Fibroblast of lung (primary cell): ENCODE results near the gene HNRNPL. TPM values are rescaled to one million over a fixed set of nuclear protein-coding genes. Genes with fewer than 3 reads are reported as not detected.

Experiments
- DNase-seq, 2 donors: peaks; one replicate each; pipeline versions ENCODE4 v3.0.0 to v3.0.0-alpha.2; 2010; ENCODE audit warnings: low read depth in 2 of 2
- H2AFZ ChIP-seq: 2 replicates; pipeline ENCODE4 v1.5.1; 2012; ENCODE audit warnings: low read length, control low read depth, inconsistent platforms
- H3K27ac ChIP-seq: 2 replicates; pipeline ENCODE4 v1.5.1; 2011; ENCODE audit warnings: low read length, control low read depth; ENCODE audit not compliant: insufficient read depth
- H3K27me3 ChIP-seq: 2 replicates; pipeline ENCODE4 v1.5.1; 2011; ENCODE audit warnings: mild to moderate bottlenecking, low read length; ENCODE audit not compliant: control insufficient read depth, insufficient read depth
- H3K36me3 ChIP-seq: 2 replicates; pipeline ENCODE4 v1.5.1; 2011; ENCODE audit warnings: low read length; ENCODE audit not compliant: control insufficient read depth, insufficient read depth
- H3K4me1 ChIP-seq: 2 replicates; pipeline ENCODE4 v1.5.1; 2011; ENCODE audit warnings: low read length; ENCODE audit not compliant: control insufficient read depth, insufficient read depth; ENCODE audit errors: extremely low read depth
- H3K4me2 ChIP-seq: 2 replicates; pipeline ENCODE4 v1.5.1; 2011; ENCODE audit warnings: low read length, control low read depth; ENCODE audit not compliant: insufficient read depth; ENCODE audit errors: extremely low read depth
- H3K4me3 ChIP-seq, 4 experiments: fragments of 200-600 bp in 1 of 4; sonication (generic) in 1 of 4; replicated peaks in 1 of 4; 2 replicates each; pipeline ENCODE4 v1.5.1; 2011 to 2016; ENCODE audit warnings: low read length in 4 of 4, low read depth in 3 of 4, mild to moderate bottlenecking in 3 of 4, control low read depth in 2 of 4, inconsistent platforms in 1 of 4, mixed read lengths in 1 of 4; ENCODE audit not compliant: insufficient read depth in 1 of 4; ENCODE audit errors: control extremely low read depth in 1 of 4
- H3K79me2 ChIP-seq: 2 replicates; pipeline ENCODE4 v1.5.1; 2012; ENCODE audit warnings: mild to moderate bottlenecking, low read length, inconsistent platforms; ENCODE audit not compliant: control insufficient read depth, insufficient read depth
- H3K9ac ChIP-seq: 2 replicates; pipeline ENCODE4 v1.5.1; 2011; ENCODE audit warnings: mild to moderate bottlenecking, low read length, control low read depth; ENCODE audit not compliant: insufficient read depth
- H3K9me3 ChIP-seq: 2 replicates; pipeline ENCODE4 v1.5.1; 2012; ENCODE audit warnings: low read depth, low read length; ENCODE audit not compliant: control insufficient read depth, insufficient read depth
- H4K20me1 ChIP-seq: 2 replicates; pipeline ENCODE4 v1.5.1; 2011; ENCODE audit warnings: low read length; ENCODE audit not compliant: control insufficient read depth, insufficient read depth; ENCODE audit errors: extremely low read depth
- CTCF ChIP-seq, 2 donors: IDR thresholded peaks in 1 of 2; conservative IDR thresholded peaks in 1 of 2; 1 replicate in 1 of 2; 2 replicates in 1 of 2; pipeline ENCODE4 v1.5.1; 2011 to 2012; ENCODE audit warnings: low read length in 2 of 2, control low read depth in 1 of 2, inconsistent platforms in 1 of 2, low read depth in 1 of 2, mild to moderate bottlenecking in 1 of 2
- EZH2 ChIP-seq: IDR thresholded peaks from 2 replicates; pipeline ENCODE4 v1.5.1; 2012; ENCODE audit warnings: low read length, control low read depth, mild to moderate bottlenecking; ENCODE audit errors: missing control alignments
- polyA plus RNA-seq, 2 donors: library from polyadenylated mRNA; depleted of rRNA in 1 of 2; stranded (reverse) in 1 of 2; unstranded in 1 of 2; fragments of >200 nt; gene quantifications; 2 replicates each; pipeline ENCODE4 v1.2.1, GENCODE V29; 2011 to 2012; ENCODE audit warnings: missing spikeins in 1 of 2
- total RNA-seq: library from RNA; depleted of rRNA; stranded (reverse); fragments of >200 nt; gene quantifications from 2 replicates; pipeline ENCODE4 v1.2.1, GENCODE V29; 2014

The HNRNPL gene
- total and polyA plus RNA-seq, 2 donors (not counting 1 experiment from before 2014, with no cell fraction given) = 184 to 189 TPM

- H3K9me3 ChIP-seq = no peaks in the 10 kb centered on the region
- TF ChIP-seq EZH2 (no peak), CTCF (conservative IDR thresholded peaks at IDR 0.05 in 1 of 2, IDR thresholded peaks at IDR 0.05 in 1 of 2; ENCODE audit: low read depth in 1 of 2, low read length in 2 of 2) (no peak)
- no peak overlapping the region for H3K9ac ChIP-seq
- no peaks in the 10 kb centered on the region for H3K36me3 ChIP-seq
- H3K27ac ChIP-seq = no peak overlapping the region
- no peak overlapping the region for H3K4me3 ChIP-seq
- H3K27me3 ChIP-seq = no peaks in the 10 kb centered on the region
- no peaks in the 10 kb centered on the region for H4K20me1 ChIP-seq
- H3K4me2 ChIP-seq = no peak overlapping the region
- no peak overlapping the region for H2AFZ ChIP-seq
- no peaks in the 10 kb centered on the region for H3K79me2 ChIP-seq
- H3K4me1 ChIP-seq = no peaks in the 10 kb centered on the region
- DNase-seq = no peak
Measured at GRCh38 chr19:38819231-38819920, 30.4 kb downstream of the HNRNPL start.

- TF ChIP-seq EZH2 = no peak
- Histone ChIP-seq H3K4me2 (no peak overlapping the region), H2AFZ (no peak overlapping the region), H3K27me3 (no peaks in the 10 kb centered on the region), H3K36me3 (no peaks in the 10 kb centered on the region), H3K9me3 (no peaks in the 10 kb centered on the region), H4K20me1 (no peaks in the 10 kb centered on the region), H3K79me2 (no peaks in the 10 kb centered on the region), H3K4me1 (no peaks in the 10 kb centered on the region), H3K27ac (no peak overlapping the region), H3K4me3 (no peak overlapping the region), H3K9ac (no peak overlapping the region)
- no peak for DNase-seq
Measured at GRCh38 chr19:38817081-38817480, 32.7 kb downstream of the HNRNPL start.

DNA sequence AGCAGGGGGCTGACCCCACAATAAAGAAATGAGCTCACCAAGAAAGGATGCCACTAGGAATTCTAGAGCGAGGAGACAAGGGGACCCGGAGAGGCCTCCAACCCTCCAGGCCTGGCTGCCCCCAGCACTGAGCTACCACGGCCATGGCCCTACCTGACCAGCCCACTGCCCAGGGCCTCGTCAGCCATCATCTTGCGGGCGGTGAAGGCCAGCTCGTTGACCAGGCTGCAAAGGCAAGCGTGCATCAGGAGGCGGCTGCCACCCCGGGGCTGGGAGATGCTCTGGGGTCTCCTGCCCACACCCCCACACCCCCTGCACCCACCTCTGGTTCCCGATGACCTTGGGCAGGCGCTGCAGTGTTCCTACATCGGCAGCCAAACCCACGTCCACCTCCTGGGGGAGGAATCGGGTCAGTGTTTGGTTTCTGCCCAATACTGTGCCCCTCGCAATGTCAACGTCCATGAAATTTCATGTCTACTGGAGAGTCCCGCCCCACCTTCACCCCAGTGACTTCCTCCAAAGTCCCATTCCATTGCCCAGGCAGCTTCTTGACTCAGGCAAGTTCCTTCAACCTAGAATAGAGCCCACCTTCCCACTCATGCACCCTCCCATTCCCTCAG, 33.5 kb downstream of the HNRNPL start:
- DNase-seq = no peak
- H2AFZ ChIP-seq = no peak overlapping the region
- no peaks in the 10 kb centered on the region for H3K4me1 ChIP-seq
- TF ChIP-seq EZH2 = no peak
- TF ChIP-seq CTCF (conservative IDR thresholded peaks at IDR 0.05 in 1 of 2, IDR thresholded peaks at IDR 0.05 in 1 of 2; ENCODE audit: low read depth in 1 of 2, low read length in 2 of 2) = no peak
- H3K79me2 ChIP-seq = no peaks in the 10 kb centered on the region
- H3K27ac ChIP-seq = no peak overlapping the region
- H3K4me2 ChIP-seq = no peak overlapping the region
- no peaks in the 10 kb centered on the region for H3K9me3 ChIP-seq
- H4K20me1 ChIP-seq = no peaks in the 10 kb centered on the region
- no peaks in the 10 kb centered on the region for H3K27me3 ChIP-seq
- no peaks in the 10 kb centered on the region for H3K36me3 ChIP-seq
- no peak overlapping the region for H3K4me3 ChIP-seq
- H3K9ac ChIP-seq = no peak overlapping the region
